BE2C (cell line): ENCODE measurements around the gene SYNE1.
"Not testable (repeated sequence)": the region's sequence is repeated elsewhere in the genome, so short reads cannot be mapped to it uniquely, and the experiment has no call there.

Experiments used
- DNase-seq: peaks from one replicate; pipeline ENCODE4 v3.0.0-alpha.2; 2020
- H3K27me3 ChIP-seq: fragments of 250-450 bp; sonication (Bioruptor Pico); 2 replicates; pipeline ENCODE4 v1.5.1; 2020; ENCODE audit warnings: mild to moderate bottlenecking
- H3K36me3 ChIP-seq: fragments of 250-450 bp; sonication (Bioruptor Pico); 2 replicates; pipeline ENCODE4 v1.5.1; 2020; ENCODE audit warnings: mild to moderate bottlenecking
- H3K4me1 ChIP-seq: fragments of 250-450 bp; sonication (Bioruptor Pico); 2 replicates; pipeline ENCODE4 v1.5.1; 2020
- H3K4me3 ChIP-seq: 2 replicates; pipeline ENCODE4 v1.5.1; 2011; ENCODE audit warnings: low read depth, low read length
- H3K9me3 ChIP-seq: fragments of 250-450 bp; sonication (Bioruptor Pico); 2 replicates; pipeline ENCODE4 v1.5.1; 2020
- CTCF ChIP-seq: IDR thresholded peaks from 2 replicates; pipeline ENCODE4 v1.5.1; 2012; ENCODE audit warnings: mild to moderate bottlenecking, low read depth, low read length

Gene SYNE1

GRCh38 chr6:152147269-152147668, 489.9 kb downstream of the SYNE1 start:
- Histone ChIP-seq H3K9me3 (no peaks in the 10 kb centered on the region), H3K27me3 (no peaks in the 10 kb centered on the region), H3K4me3 (no peak overlapping the region), H3K4me1 (no peaks in the 10 kb centered on the region; the same call in none of the 2 replicates), H3K36me3 (no peaks in the 10 kb centered on the region)
- DNase-seq = no peak
- no peak for TF ChIP-seq CTCF

GRCh38 chr6:152146385-152146784, 490.8 kb downstream of the SYNE1 start:
- no peak for TF ChIP-seq CTCF
- H3K27me3 ChIP-seq = no peaks in the 10 kb centered on the region
- no peaks in the 10 kb centered on the region; the same call in 1 of the 2 replicates for H3K4me1 ChIP-seq
- no peaks in the 10 kb centered on the region for H3K9me3 ChIP-seq
- H3K36me3 ChIP-seq = no peaks in the 10 kb centered on the region
- no peak overlapping the region for H3K4me3 ChIP-seq
- no peak for DNase-seq

- Histone ChIP-seq H3K36me3 (no peaks in the 10 kb centered on the region), H3K4me3 (no peak overlapping the region), H3K9me3 (no peaks in the 10 kb centered on the region), H3K27me3 (no peaks in the 10 kb centered on the region), H3K4me1 (no peaks in the 10 kb centered on the region)
- no peak for TF ChIP-seq CTCF
- DNase-seq = no peak
Observed at GRCh38 chr6:152143359-152143758, 493.8 kb downstream of the SYNE1 start.

GRCh38 chr6:152142105-152142504, 495.1 kb downstream of the SYNE1 start:
- TF ChIP-seq CTCF = no peak
- Histone ChIP-seq H3K4me3 (no peak overlapping the region), H3K4me1 (no peaks in the 10 kb centered on the region), H3K36me3 (no peaks in the 10 kb centered on the region), H3K27me3 (no peaks in the 10 kb centered on the region), H3K9me3 (no peaks in the 10 kb centered on the region)
- no peak for DNase-seq

- H3K4me1 ChIP-seq, H3K27me3 ChIP-seq, DNase-seq, H3K9me3 ChIP-seq, H3K4me3 ChIP-seq, H3K36me3 ChIP-seq: not testable (repeated sequence)
Observed at GRCh38 chr6:152138344-152138743, 498.8 kb downstream of the SYNE1 start.

- H3K4me1 ChIP-seq = no peaks in the 10 kb centered on the region
- peak; percentile 55 for DNase-seq
- no peak overlapping the region for H3K4me3 ChIP-seq
- H3K27me3 ChIP-seq = no peaks in the 10 kb centered on the region
- H3K9me3 ChIP-seq = no peaks in the 10 kb centered on the region
- TF ChIP-seq CTCF = peak; percentile 8; the same call in 1 of the 2 replicates
- no peaks in the 10 kb centered on the region for H3K36me3 ChIP-seq
Observed at GRCh38 chr6:152136449-152136825, 500.7 kb downstream of the SYNE1 start.

GRCh38 chr6:152135755-152136448, 501.3 kb downstream of the SYNE1 start:
- Histone ChIP-seq H3K9me3 (no peaks in the 10 kb centered on the region), H3K4me3 (no peak overlapping the region), H3K4me1 (no peaks in the 10 kb centered on the region), H3K27me3 (no peaks in the 10 kb centered on the region), H3K36me3 (no peaks in the 10 kb centered on the region)
- no peak for TF ChIP-seq CTCF
- no peak for DNase-seq
